Right atrium auricular region (tissue), 2 donors: ENCODE measurements around the gene AZU1. TPM values are rescaled to one million over a fixed set of nuclear protein-coding genes. Genes with fewer than 3 reads are reported as not detected.

Source experiments
- DNase-seq: peaks from one replicate; pipeline ENCODE4 v3.0.0-alpha.2; 2019; ENCODE audit warnings: low spot score
- H3K27ac ChIP-seq, 2 donors: fragments of 200-600 bp; sonication (generic); 1 replicate in 1 of 2; 2 replicates in 1 of 2; pipeline ENCODE4 v1.5.1; 2016 to 2019
- H3K27me3 ChIP-seq, 2 donors: fragments of 200-600 bp; sonication (generic); one replicate each; pipeline versions ENCODE4 v1.5.1 to v1.6.0; 2017 to 2019
- H3K36me3 ChIP-seq: fragments of 200-600 bp; sonication (generic); one replicate; pipeline ENCODE4 v1.5.1; 2016
- H3K4me1 ChIP-seq, 2 donors: fragments of 200-600 bp; sonication (generic); one replicate each; pipeline versions ENCODE4 v1.5.1 to v1.6.0; 2017 to 2019
- H3K4me3 ChIP-seq, 2 donors: fragments of 200-600 bp; sonication (generic); 1 replicate in 1 of 2; 2 replicates in 1 of 2; pipeline ENCODE4 v1.5.1; 2017 to 2019; ENCODE audit warnings: mild to moderate bottlenecking in 1 of 2, moderate library complexity in 1 of 2
- H3K9me3 ChIP-seq, 2 donors: fragments of 200-600 bp; sonication (generic); one replicate each; pipeline ENCODE4 v1.5.1; 2019
- CTCF ChIP-seq, 2 donors: fragments of 200-600 bp; sonication (generic); IDR thresholded peaks; one replicate each; pipeline ENCODE4 v1.5.1; 2019; ENCODE audit warnings: antibody characterized with exemption in 2 of 2
- total RNA-seq, 2 donors: library from RNA; depleted of rRNA; stranded (reverse); fragments of >200 nt; gene quantifications; one replicate each; pipeline ENCODE4 v1.1.0, GENCODE V29; 2016

AZU1 gene
- total RNA-seq, 2 donors from 2014 or later: not detected

DNA sequence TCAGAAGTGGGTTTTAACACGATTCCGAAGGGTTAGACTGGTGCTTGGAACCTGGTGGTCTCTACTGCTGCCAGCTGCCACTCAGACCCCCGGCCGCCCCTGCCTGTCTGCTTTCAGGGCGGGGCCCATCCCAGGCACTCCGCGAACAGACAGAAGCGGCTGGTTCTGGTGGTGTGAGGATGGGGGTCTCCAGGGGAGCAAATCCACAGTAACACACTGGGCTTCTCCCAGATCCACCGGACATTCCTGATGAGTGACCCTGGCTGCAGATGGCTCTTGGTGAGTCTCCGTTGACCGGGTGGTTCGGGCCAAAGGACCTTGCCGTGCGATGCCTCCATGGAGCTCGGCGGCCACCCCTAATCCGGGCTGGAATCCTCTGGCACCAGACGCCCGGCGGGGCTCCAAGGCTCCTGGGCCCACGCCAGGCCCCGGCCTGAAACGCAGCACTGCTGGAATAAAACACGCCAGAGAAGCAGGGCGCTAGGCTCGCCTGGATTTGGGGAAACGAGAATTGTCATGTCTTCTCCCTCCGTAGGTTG is 32.5 kb upstream of the AZU1 start:
- H3K27me3 ChIP-seq: no peaks in the 10 kb centered on the region
- H3K4me3 ChIP-seq: no peak overlapping the region
- peak overlapping the region; percentile 53 to 63 for H3K27ac ChIP-seq
- DNase-seq: no peak
- H3K36me3 ChIP-seq: peaks cover 10% of the 10 kb centered on the region
- peaks cover 0 to 59% of the 10 kb centered on the region in 2 donors for H3K4me1 ChIP-seq
- TF ChIP-seq CTCF (IDR thresholded peaks at IDR 0.05): no peak
- H3K9me3 ChIP-seq: no peaks in the 10 kb centered on the region

GRCh38 chr19:795691-796581 is 31.7 kb upstream of the AZU1 start:
- H3K4me3 ChIP-seq: peak overlapping the region; percentile 65
- H3K27ac ChIP-seq: peak overlapping the region; percentile 81 to 84
- no peaks in the 10 kb centered on the region for H3K9me3 ChIP-seq
- H3K27me3 ChIP-seq: no peaks in the 10 kb centered on the region
- DNase-seq: no peak
- peaks cover 0 to 61% of the 10 kb centered on the region in 2 donors for H3K4me1 ChIP-seq
- no peak for TF ChIP-seq CTCF (IDR thresholded peaks at IDR 0.05)
- peaks cover 18% of the 10 kb centered on the region for H3K36me3 ChIP-seq

- H3K36me3 ChIP-seq: peaks cover 28% of the 10 kb centered on the region
- peaks cover 2 to 61% of the 10 kb centered on the region in 2 donors for H3K4me1 ChIP-seq
- H3K27ac ChIP-seq: peak within 1 kb of the TSS; percentile 90 to 96
- H3K27me3 ChIP-seq: no peaks in the 10 kb centered on the region
- peak within 1 kb of the TSS; percentile 97 to 99 for H3K4me3 ChIP-seq
- no peak for TF ChIP-seq CTCF (IDR thresholded peaks at IDR 0.05)
- H3K9me3 ChIP-seq: no peaks in the 10 kb centered on the region
- peak; percentile 100 for DNase-seq
Observed at GRCh38 chr19:796692-797527, 30.7 kb upstream of the AZU1 start, which contains the start of gene PTBP1. TSS of gene PTBP1 (plus strand) at chr19:797452. CDS start at chr19:797498, 46 bp downstream.

- no peaks in the 10 kb centered on the region for H3K9me3 ChIP-seq
- peaks cover 3 to 61% of the 10 kb centered on the region in 2 donors for H3K4me1 ChIP-seq
- H3K36me3 ChIP-seq: peaks cover 28% of the 10 kb centered on the region
- peak overlapping the region; percentile 90 to 96 for H3K27ac ChIP-seq
- H3K27me3 ChIP-seq: no peaks in the 10 kb centered on the region
- H3K4me3 ChIP-seq: peak overlapping the region; percentile 97 to 99
- DNase-seq: peak; percentile 88
- TF ChIP-seq CTCF (IDR thresholded peaks at IDR 0.05): no peak
Observed at GRCh38 chr19:797528-798414, 29.9 kb upstream of the AZU1 start.
